Measurements from ENCODE around the gene TSPAN15. TPM values are rescaled to one million over a fixed set of nuclear protein-coding genes. Genes with fewer than 3 reads are reported as not detected.
"Not testable (repeated sequence)": the region's sequence is repeated elsewhere in the genome, so short reads cannot be mapped to it uniquely, and the experiment has no call there.

TSPAN15 gene
- total RNA-seq, 1 donor from 2014 or later = 48.9 TPM

DNA sequence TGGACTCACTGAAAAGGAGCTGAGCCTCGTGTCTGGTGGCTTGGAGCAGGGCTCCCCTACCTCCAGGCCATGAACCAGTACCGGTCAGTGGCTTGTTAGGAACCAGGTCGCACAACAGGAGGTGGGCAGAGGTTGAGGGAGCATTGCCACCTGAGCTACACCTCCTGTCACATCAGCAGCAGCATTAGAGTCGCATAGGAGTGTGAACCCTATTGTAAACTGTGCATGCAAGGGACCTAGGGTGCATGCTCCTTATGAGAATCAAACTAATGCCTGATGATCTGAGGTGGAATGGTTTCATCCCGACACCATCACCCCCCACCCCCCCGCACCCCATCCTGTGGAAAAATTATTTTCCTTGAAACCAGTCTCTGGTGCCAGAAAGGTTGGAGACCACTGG, 50.4 kb downstream of the TSPAN15 start:
- DNase-seq (ENCODE audit: low spot score) = no peak

DNA sequence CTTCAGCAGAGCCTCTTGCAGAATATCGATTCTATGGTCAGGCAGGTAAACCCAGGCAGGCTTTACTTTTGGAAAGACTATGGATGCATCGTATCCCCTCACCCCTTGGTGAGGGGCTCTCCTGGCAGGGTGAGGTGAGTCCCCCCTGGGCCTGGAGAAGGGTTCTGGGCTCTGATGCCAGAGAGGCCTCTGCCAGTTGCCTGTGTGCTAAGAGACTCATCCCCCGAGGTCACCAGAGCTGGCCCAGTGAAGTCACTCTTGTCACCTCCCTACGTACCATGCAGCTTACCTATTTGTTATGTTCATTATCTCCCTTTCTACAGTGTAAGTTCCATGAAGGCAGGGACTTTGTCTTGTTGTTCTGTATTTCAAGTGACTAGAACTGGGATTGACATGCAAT, 51.3 kb downstream of the TSPAN15 start:
- DNase-seq (ENCODE audit: low spot score) = no peak

DNA sequence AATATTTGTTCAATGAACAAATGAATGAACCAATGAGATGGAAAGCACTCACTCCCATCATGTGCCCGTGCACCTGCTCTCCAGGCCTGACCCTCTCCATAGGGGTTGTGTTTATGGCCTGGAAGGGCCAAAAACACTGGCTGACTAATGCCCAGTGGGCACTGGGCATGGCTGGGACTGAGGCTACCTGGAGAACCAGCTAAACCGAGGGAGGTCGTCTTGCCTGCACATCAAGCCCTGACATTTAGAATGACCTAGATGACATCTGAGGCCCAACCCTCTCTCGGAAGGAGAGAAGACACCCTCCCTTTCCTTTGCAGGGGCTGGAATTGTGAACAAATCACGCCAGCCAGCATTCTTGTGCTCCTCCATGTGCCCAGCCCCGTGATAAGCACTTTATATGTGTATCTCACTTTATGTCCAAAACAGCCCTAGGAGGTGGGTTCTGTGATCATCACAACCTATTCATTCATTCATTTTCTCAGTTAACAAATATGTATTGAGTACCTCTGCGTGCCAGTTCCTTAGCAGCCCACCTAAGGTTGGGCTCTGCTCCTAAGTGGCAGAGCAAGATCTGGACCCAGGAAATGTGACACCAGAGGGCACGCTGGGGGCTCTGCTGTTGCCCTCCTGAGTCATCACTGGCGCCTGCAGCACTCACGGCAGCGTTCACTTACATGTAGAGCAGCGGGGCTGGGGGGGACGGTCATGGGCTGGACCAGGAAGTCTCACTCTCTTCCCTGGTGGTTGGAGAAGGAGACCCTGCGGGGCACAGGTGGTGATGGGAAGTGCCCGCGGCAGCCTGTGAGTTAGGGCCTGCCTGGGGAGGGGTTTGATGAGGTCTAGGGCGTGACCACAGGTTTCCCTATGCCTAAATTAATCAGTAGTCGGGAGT, 52.0 kb downstream of the TSPAN15 start:
- DNase-seq (ENCODE audit: low spot score) = no peak

DNA sequence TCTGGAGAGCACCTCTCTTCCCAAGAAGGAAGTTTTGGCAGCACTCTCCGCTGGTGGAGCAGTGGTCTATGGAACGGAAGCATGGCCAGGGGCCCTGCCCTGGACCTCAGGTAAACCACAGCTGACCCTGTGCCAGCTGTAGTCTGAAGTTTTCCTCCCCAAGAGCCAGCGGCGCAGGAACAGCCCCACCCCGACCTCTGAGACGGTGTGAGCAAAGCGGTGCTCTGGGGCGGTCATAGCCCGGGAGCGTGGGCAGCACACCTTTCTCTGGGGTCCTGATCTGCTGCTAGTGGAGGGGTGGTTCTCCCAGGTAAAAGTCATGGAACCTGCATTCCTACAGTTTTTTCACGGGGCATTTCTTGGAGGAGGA, 52.6 kb downstream of the TSPAN15 start:
- no peak for DNase-seq (ENCODE audit: low spot score)

DNA sequence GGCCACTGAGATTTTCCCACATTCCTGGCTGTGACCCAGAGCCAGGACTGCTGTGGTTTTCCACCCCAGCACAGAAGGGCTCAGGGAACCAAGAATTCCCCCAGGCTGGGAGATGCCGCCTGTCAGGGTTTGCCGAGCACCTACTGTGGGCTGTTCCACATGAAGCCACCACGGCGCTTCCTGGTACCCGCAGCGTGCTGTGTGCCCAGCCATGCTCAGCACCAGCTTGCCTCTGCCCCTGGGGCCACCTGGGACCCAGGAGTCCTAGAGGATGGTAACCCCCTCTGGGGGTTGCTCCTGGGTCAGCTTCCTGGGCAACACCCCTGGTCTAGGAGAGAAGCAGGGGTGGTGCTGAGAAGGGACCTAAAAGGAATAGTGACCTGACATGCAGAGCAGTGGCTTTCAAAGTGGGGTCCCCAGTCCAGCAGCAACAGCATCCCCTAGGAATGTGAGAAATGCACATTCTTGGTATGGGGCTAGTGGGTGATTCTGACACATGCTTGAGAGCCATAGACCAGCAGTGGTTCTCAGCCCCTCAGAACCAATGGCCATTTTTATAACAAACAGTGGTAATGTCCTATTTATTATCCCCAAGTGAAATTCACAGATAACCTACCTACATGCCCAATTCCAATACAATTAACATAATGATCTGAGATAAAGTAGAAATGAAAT, 53.4 kb downstream of the TSPAN15 start:
- DNase-seq (ENCODE audit: low spot score) = no peak

DNA sequence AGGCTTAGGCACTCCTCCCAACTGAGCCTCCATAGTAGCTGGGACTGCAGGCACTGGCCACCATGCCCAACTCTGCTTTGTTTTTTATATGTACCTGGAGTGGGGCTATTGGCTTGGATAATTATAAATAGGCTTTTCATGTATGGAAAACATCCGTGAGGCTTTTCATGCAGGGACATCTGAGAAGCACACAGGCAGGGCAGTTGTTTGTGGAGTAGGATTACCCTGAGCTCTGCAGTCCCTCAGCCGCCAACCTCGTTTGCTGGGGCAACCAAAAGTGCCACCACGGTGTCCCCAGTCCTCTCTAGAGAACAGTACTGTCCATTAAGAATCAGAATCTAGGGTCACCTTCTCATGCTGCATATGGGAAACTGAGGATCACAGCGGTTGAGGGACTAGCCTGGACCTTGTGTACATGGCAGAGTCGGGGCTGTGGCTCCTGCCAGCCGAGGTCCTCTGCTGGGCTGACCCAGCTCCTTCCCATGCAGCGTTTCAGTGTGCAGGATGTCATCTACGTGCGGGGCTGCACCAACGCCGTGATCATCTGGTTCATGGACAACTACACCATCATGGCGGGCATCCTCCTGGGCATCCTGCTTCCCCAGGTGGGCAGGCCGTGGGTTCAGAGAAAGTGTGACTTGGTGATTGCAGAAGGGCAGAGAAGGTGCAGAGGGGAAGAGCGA, 54.5 kb downstream of the TSPAN15 start:
- no peak for DNase-seq (ENCODE audit: low spot score)

DNA sequence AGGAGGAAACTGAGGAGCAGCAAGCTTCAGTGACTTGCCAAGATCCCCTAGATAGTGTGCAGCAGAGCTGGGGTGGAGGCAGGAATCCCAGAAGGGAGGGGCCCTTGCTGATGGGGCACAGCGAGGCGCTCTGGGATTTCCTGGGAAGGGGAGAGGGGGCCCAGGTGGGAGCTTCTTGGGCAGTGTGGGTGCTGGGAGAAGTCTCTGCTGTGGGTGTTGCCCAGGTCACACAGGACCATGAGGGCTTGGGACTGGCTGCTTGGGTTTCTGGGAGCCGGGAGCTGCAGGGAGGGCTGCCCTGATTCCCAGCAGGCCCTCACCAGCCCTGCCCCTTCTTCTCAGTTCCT, 55.2 kb downstream of the TSPAN15 start:
- DNase-seq (ENCODE audit: low spot score) = no peak

DNA sequence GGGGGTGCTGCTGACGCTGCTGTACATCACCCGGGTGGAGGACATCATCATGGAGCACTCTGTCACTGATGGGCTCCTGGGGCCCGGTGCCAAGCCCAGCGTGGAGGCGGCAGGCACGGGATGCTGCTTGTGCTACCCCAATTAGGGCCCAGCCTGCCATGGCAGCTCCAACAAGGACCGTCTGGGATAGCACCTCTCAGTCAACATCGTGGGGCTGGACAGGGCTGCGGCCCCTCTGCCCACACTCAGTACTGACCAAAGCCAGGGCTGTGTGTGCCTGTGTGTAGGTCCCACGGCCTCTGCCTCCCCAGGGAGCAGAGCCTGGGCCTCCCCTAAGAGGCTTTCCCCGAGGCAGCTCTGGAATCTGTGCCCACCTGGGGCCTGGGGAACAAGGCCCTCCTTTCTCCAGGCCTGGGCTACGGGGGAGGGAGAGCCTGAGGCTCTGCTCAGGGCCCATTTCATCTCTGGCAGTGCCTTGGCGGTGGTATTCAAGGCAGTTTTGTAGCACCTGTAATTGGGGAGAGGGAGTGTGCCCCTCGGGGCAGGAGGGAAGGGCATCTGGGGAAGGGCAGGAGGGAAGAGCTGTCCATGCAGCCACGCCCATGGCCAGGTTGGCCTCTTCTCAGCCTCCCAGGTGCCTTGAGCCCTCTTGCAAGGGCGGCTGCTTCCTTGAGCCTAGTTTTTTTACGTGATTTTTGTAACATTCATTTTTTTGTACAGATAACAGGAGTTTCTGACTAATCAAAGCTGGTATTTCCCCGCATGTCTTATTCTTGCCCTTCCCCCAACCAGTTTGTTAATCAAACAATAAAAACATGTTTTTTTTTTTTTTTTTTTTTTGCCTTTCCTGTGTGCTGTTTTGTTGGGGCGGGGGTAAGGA, 55.8 kb downstream of the TSPAN15 start:
- no peak for DNase-seq (ENCODE audit: low spot score)

DNA sequence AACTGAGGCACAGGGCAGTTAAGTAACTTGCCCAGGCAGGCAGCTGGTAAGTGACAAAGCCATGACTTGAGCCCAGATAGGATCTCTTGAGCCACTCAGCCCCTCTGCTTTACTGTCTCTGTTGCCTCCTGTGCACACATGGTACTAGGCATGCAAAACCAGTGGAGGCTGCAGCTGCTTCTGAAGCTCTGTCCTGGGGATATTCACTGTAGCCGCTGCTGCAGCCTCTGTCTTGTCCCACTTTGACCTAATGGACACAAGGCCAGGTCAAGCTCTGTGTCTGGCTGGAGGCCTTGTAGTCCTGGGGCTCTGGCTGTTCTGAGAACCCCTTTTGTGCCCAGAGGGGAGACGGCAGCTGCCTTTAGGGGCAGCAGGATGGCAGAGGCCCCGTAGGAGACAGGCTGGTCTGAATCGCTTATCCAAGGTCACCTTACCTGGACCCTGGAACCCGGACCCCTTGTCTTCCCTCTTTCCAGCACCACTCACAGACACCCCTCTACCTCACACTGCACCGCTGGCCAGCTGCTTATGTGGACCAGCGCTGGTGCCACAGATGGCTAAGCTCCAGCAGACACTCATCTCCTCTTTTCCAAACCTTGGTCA, 57.6 kb downstream of the TSPAN15 start:
- DNase-seq (ENCODE audit: low spot score) = no peak

DNA sequence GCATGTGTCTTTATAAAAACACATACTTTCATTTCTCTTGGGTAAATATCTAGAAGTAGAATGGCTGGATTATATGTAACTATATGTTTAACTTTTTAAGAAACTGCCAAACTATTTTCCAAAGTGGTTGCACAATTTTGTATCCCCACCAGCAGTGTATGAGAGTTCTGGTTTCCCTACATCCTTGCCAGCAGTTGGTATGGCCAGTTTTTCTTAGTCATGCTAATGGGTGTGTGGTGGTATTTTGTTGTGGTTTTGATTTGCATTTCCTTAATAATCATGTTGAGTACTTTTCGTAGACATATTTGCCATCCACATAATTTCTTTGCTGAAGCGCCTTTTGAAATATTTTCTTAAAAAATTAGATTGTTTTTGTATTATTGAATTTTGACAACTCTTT, 61.6 kb downstream of the TSPAN15 start:
- DNase-seq (ENCODE audit: low spot score) = no peak

DNA sequence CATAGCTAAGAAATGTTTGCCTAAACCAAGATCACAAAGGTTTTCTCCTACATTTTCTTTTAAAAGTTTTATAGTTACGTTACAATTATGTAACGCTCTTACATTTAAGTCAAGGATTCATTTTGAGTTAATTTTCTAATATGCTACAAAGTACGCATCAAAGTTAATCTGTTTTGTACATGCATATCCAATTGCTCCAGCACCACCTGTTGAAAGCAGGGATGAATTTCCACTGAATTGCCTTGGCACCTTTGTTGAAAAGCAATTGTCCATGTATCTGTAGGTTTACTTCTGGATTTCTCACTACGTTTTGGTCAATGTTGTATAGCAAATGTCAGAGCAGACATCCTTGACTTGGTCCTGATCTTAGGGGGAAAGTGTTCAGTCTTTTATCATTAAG, 62.4 kb downstream of the TSPAN15 start:
- DNase-seq (ENCODE audit: low spot score) = no peak

DNA sequence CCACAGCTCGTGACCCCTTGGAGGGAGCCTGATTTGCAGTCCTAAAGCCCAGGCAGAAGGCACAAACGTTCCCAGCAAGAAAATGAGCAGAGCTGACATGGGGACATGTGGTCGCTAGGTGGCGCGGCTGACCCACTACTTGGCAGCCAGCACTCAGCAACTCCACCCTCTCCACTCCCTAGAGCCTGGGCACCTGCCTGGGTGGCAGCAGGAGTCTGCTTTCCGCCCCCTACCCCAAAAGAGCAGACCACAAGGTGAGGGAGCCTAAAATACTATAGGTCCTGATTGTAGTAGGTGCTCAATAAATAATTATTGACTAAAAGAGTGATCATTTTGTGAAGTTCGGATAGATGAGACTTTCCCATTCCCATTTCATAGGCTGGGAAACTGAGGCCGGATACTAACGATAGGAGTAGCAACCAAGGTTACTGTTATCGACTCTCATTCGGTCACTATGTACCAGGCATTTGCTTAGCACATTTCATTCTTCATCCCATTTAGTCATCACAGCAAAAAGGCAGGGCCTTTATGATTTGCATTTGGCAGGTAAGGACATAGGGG, 64.5 kb downstream of the TSPAN15 start:
- peak; percentile 57 for DNase-seq (ENCODE audit: low spot score)

DNA sequence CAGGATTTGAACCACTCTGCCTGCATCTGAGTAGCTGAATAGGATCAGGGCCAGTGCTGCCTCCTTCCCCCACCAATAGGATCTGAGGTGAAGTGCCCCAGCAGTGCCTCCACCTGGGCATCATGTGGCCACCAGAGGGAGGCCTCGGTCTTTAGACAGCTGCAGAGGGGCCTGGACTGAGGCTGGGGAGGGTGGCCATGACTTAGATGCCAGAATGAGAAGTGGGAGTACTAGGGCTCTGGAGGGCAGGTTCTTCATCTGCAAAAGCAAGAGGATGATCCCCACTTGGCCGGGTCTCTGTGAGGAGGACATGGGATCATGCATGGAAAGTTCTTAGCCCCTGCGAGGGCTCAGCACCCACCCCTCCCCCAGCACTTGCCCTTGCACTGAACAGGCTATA, 65.1 kb downstream of the TSPAN15 start:
- no peak for DNase-seq (ENCODE audit: low spot score)

DNA sequence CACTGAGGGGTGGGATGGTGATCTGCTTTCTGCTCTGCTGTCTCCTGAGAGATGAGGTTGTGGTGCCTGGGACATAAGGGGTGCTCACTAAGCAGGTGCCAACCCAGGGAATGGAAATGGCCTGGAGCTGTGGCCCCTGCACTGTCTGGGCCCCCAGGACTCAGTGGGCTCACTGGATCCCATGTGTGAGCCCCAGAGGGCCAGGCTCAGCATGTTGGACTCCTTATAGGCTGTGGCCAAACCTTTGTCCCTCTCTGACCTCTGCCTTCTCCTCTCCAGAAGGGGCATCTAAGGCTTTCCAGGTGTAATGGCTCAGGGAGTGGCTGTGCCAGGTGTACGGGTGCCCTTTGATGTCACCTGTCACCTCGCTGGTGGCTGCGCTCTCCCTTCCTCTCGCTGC, 65.5 kb downstream of the TSPAN15 start:
- DNase-seq (ENCODE audit: low spot score) = no peak

DNA sequence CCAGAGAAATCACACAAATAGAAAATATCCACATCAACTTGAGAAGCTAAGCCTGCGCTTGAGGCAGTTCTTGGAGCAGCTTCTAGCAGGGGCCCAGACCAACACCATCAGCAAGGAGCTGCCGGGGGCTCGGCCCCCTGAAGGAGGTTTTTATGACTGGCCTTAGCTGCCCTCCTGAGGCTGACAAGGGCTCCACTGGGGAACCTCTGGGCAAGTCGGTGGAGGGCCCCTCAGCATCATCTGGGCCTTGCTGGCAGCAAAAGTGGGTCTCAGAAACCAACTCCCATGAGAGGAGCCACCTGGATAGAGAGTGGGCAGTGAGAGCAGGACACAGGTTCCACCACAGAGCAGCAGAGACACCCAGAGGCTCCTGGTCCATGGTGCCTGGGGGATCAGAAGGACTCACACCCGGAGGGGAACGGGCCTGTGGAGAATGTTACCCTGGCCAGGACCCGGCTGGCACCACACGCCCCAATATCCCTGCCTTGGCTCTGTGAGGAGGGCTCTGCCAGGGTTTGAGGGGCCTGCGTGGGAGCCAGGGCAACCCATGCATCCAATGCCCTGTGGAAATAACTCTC, 66.1 kb downstream of the TSPAN15 start:
- no peak for DNase-seq (ENCODE audit: low spot score)

DNA sequence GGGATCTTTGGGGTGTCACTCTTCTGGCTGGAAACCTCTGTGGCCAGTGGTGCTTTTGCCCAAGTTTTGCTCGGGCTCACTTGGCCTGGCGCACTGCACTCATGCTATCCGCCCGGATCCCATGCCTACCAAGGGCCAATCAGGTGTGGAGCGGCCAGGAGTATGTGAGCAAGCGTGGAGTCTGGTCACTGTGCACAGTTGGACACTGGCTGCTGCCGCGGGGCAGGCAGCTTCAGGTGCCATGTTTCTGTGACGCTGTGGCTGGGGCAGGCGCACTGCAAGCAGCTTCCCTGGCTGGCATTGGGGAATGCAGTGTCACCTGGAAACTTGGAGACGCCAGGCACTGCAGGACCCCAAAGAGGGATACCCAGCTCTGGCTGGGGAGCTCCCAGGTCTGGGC, 76.7 kb downstream of the TSPAN15 start:
- no peak for DNase-seq (ENCODE audit: low spot score)

DNA sequence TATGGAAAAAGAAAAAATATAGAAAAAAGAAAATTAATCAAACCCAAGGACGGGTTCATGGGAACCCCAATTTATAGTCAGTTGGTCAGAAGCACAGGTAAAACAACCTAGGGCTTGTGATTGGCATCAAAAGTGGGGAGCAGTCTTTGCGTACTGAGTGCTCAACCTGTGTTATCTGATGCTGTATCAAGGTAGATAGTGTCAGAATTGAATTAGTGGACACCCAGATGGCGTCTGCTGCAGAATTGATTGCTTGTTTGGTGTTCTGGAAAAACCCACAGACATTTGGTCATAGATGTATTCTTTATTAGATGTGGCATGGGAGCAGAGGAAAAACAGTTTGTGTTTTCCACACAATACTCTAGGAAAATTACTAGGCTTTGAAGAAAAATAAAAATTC, 82.4 kb downstream of the TSPAN15 start:
- no peak for DNase-seq (ENCODE audit: low spot score)

DNA sequence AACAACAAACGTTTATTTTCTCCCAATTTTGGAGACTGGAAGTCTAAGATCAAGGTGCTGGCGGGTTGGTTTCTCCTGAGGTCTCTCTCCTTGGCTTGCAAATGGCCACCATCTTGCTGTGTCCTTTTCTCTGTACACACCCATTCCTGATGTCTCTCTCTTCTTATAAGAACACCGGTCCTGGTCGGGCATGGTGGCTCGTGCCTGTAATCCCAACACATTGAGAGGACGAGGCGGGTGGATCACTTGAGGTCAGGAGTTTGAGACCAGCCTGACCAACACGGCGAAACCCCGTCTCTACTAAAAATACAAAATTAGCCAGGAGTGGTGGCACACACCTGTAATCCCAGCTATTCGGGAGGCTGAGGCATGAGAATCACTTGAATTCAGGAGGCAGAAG, 85.3 kb downstream of the TSPAN15 start:
- not testable (repeated sequence) for DNase-seq (ENCODE audit: low spot score)

DNA sequence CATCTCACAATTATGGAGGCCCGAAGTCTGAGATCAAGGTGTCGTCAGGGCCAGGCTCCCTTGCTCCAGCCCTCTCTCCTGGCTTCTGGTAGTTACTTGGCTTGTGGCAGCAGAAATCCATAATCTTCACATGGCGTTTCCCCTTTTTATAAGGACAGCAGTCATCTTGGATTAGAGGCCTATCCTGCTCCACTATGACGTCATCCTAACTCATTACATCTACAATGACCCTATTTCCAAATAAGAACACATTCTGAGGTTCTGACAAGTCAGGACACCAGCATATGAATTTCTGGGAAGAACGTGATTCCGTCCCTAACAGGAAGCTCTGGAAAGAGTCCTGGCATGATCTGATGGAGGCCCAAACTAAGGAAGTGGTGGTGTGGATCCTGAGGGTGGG, 86.2 kb downstream of the TSPAN15 start:
- no peak for DNase-seq (ENCODE audit: low spot score)

DNA sequence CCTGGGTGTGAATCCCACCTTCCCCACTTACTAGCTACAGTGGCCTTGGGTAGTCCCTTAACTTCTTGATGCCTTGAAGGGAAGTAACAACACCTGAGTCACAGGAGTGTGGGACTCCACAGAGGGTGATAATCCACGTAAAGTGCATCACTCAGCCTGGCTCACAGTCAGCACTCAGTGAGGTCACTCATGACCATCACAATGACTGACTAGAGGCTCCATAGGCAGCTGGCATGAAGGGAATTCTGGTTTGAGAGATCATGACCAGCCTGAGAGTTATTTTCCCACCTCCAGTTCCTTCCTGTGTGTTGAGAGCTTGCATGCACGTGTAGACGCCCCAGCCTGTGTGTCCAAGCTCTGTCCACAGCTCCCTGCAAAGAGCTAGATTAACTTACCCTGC, 87.2 kb downstream of the TSPAN15 start:
- no peak for DNase-seq (ENCODE audit: low spot score)

DNA sequence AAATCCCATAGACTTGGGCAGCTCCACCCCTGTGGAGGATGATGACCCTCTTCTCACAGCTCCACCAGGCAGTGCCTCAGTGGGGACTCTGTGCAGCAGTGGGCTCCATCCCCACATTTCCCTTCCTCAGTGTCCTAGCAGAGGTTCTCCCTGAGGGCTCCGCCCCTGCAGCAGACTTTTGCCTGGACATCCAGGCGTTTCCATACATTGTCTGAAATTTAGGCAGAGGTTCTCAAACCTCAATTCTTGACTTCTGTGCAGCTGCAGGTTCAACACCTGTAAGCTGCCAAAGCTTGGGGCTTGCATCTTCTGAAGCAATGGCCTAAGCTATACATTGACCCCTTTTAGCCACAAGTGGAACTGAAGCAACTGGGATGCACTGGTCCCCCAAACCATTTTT, 90.2 kb downstream of the TSPAN15 start:
- no peak for DNase-seq (ENCODE audit: low spot score)
